ENCODE measurements around the gene COMT. TPM values are rescaled to one million over a fixed set of nuclear protein-coding genes. Genes with fewer than 3 reads are reported as not detected.

Gene COMT
- total RNA-seq, 2 donors from 2014 or later: 26.6 to 27.8 TPM

- Histone ChIP-seq H3K27ac (ENCODE audit: low read depth, low read length) (no peak overlapping the region), H3K27me3 (ENCODE audit: control insufficient read depth, insufficient read depth, low read length, poor library complexity, severe bottlenecking) (no peaks in the 10 kb centered on the region), H3K4me3 (ENCODE audit: low read length) (no peak overlapping the region), H3K36me3 (ENCODE audit: control insufficient read depth, insufficient read depth, low read length) (peaks cover 15% of the 10 kb centered on the region), H3K9me3 (ENCODE audit: control insufficient read depth, low read length) (peaks cover 5% of the 10 kb centered on the region), H3K4me1 (ENCODE audit: control insufficient read depth, insufficient read depth, low read length) (no peaks in the 10 kb centered on the region), H3K9ac (ENCODE audit: extremely low read depth, low read length, poor library complexity, severe bottlenecking) (no peak overlapping the region)
- Mint-ChIP-seq H3K27ac (no peak overlapping the region), H3K27me3 (ENCODE audit: insufficient read depth) (no peaks in the 10 kb centered on the region), H3K4me1 (no peaks in the 10 kb centered on the region), H3K36me3 (ENCODE audit: low read depth) (peaks cover 12% of the 10 kb centered on the region), H3K4me3 (no peak overlapping the region), H3K9me3 (no peaks in the 10 kb centered on the region)
- peak; percentile 69 for DNase-seq
- peak; percentile 56 for TF ChIP-seq CTCF (conservative IDR thresholded peaks at IDR 0.05)
- 88 to 93% methylated on average over 11 to 20 of the region's 20 CpGs for WGBS, 2 experiments (ENCODE audit: insufficient coverage in 1 of 2, insufficient read length in 1 of 2)
These were observed 29.1 kb upstream of the COMT start for GRCh38 chr22:19912271-19912999.

GRCh38 chr22:19913337-19913936 lies 28.1 kb upstream of the COMT start:
- Histone ChIP-seq H3K27ac (ENCODE audit: low read depth, low read length) (no peak overlapping the region), H3K36me3 (ENCODE audit: control insufficient read depth, insufficient read depth, low read length) (peaks cover 15% of the 10 kb centered on the region), H3K9me3 (ENCODE audit: control insufficient read depth, low read length) (peaks cover 5% of the 10 kb centered on the region), H3K4me1 (ENCODE audit: control insufficient read depth, insufficient read depth, low read length) (no peaks in the 10 kb centered on the region), H3K27me3 (ENCODE audit: control insufficient read depth, insufficient read depth, low read length, poor library complexity, severe bottlenecking) (no peaks in the 10 kb centered on the region), H3K9ac (ENCODE audit: extremely low read depth, low read length, poor library complexity, severe bottlenecking) (no peak overlapping the region), H3K4me3 (ENCODE audit: low read length) (no peak overlapping the region)
- 55 to 81% methylated on average over 3 to 6 of the region's 6 CpGs for WGBS, 2 experiments (ENCODE audit: insufficient coverage in 1 of 2, insufficient read length in 1 of 2)
- TF ChIP-seq CTCF (conservative IDR thresholded peaks at IDR 0.05): no peak
- no peak for DNase-seq
- Mint-ChIP-seq H3K27me3 (ENCODE audit: insufficient read depth) (no peaks in the 10 kb centered on the region), H3K36me3 (ENCODE audit: low read depth) (peaks cover 12% of the 10 kb centered on the region), H3K4me3 (no peak overlapping the region), H3K27ac (no peak overlapping the region), H3K9me3 (no peaks in the 10 kb centered on the region), H3K4me1 (no peaks in the 10 kb centered on the region)

- no peak overlapping the region for H3K9ac ChIP-seq (ENCODE audit: extremely low read depth, low read length, poor library complexity, severe bottlenecking)
- Mint-ChIP-seq H3K4me3 (no peak overlapping the region), H3K9me3 (no peaks in the 10 kb centered on the region), H3K36me3 (ENCODE audit: low read depth) (peaks cover 12% of the 10 kb centered on the region), H3K4me1 (no peaks in the 10 kb centered on the region), H3K27me3 (ENCODE audit: insufficient read depth) (no peaks in the 10 kb centered on the region), H3K27ac (no peak overlapping the region)
- TF ChIP-seq CTCF (conservative IDR thresholded peaks at IDR 0.05): no peak
- WGBS, 2 experiments (ENCODE audit: insufficient coverage in 1 of 2, insufficient read length in 1 of 2): 85 to 87% methylated on average over 6 to 9 of the region's 9 CpGs
- H3K9me3 ChIP-seq (ENCODE audit: control insufficient read depth, low read length): peaks cover 5% of the 10 kb centered on the region
- no peak overlapping the region for H3K4me3 ChIP-seq (ENCODE audit: low read length)
- H3K27ac ChIP-seq (ENCODE audit: low read depth, low read length): no peak overlapping the region
- H3K27me3 ChIP-seq (ENCODE audit: control insufficient read depth, insufficient read depth, low read length, poor library complexity, severe bottlenecking): no peaks in the 10 kb centered on the region
- H3K4me1 ChIP-seq (ENCODE audit: control insufficient read depth, insufficient read depth, low read length): no peaks in the 10 kb centered on the region
- DNase-seq: no peak
- H3K36me3 ChIP-seq (ENCODE audit: control insufficient read depth, insufficient read depth, low read length): peaks cover 15% of the 10 kb centered on the region
These were observed 27.2 kb upstream of the COMT start for GRCh38 chr22:19914201-19914943.

Measured in endodermal cell (in vitro differentiated cells).